ENCODE data around the gene ACSL5.
A peak's percentile ranks its signal among the peaks of the same experiment; 100 is the strongest.

The ACSL5 gene

GRCh38 chr10:112373912-112374338, at the start of gene ACSL5:
Gene ACSL5 (plus strand): TSS chr10:112374116. CDS start chr10:112394947, 20,831 bp downstream.
- H3K9ac ChIP-seq (ENCODE audit: low read length in 5 of 5), result peak within 1 kb of the TSS in 1 of 5 donors; percentile 93
- peaks cover 9 to 39% (median 32%) of the 10 kb centered on the region in 5 donors for H3K4me1 ChIP-seq (ENCODE audit: control insufficient read depth in 5 of 5, insufficient read depth in 5 of 5, low read length in 5 of 5)
- H3K9me3 ChIP-seq (ENCODE audit: control insufficient read depth in 5 of 5, low read length in 5 of 5), result no peaks in the 10 kb centered on the region
- H3K27me3 ChIP-seq (ENCODE audit: control insufficient read depth in 5 of 5, insufficient read depth in 4 of 5, low read length in 5 of 5), result no peaks in the 10 kb centered on the region
- H3K27ac ChIP-seq (ENCODE audit: low read depth, low read length), result peak within 1 kb of the TSS; percentile 83
- peak within 1 kb of the TSS in 2 of 5 donors; percentile 75 to 81 for H3K4me3 ChIP-seq (ENCODE audit: low read depth in 1 of 5, low read length in 5 of 5)
- H3K36me3 ChIP-seq (ENCODE audit: control insufficient read depth in 5 of 5, insufficient read depth in 5 of 5, low read length in 5 of 5), result no peaks in the 10 kb centered on the region

GRCh38 chr10:112327678-112328077, 46.2 kb upstream of the ACSL5 start:
- Histone ChIP-seq H3K36me3 (ENCODE audit: control insufficient read depth in 5 of 5, insufficient read depth in 5 of 5, low read length in 5 of 5) (no peaks in the 10 kb centered on the region), H3K4me3 (ENCODE audit: low read depth in 1 of 5, low read length in 5 of 5) (no peak overlapping the region), H3K9me3 (ENCODE audit: control insufficient read depth in 5 of 5, low read length in 5 of 5) (no peaks in the 10 kb centered on the region), H3K27me3 (ENCODE audit: control insufficient read depth in 5 of 5, insufficient read depth in 4 of 5, low read length in 5 of 5) (no peaks in the 10 kb centered on the region), H3K27ac (ENCODE audit: low read depth, low read length) (no peak overlapping the region), H3K9ac (ENCODE audit: low read length in 5 of 5) (no peak overlapping the region), H3K4me1 (ENCODE audit: control insufficient read depth in 5 of 5, insufficient read depth in 5 of 5, low read length in 5 of 5) (peaks cover 0 to 2% (median 0%) of the 10 kb centered on the region in 5 donors)

- Histone ChIP-seq H3K9me3 (ENCODE audit: control insufficient read depth in 5 of 5, low read length in 5 of 5) (no peaks in the 10 kb centered on the region), H3K9ac (ENCODE audit: low read length in 5 of 5) (no peak overlapping the region), H3K27ac (ENCODE audit: low read depth, low read length) (no peak overlapping the region), H3K36me3 (ENCODE audit: control insufficient read depth in 5 of 5, insufficient read depth in 5 of 5, low read length in 5 of 5) (no peaks in the 10 kb centered on the region), H3K4me3 (ENCODE audit: low read depth in 1 of 5, low read length in 5 of 5) (no peak overlapping the region), H3K4me1 (ENCODE audit: control insufficient read depth in 5 of 5, insufficient read depth in 5 of 5, low read length in 5 of 5) (peaks cover 0 to 2% (median 0%) of the 10 kb centered on the region in 5 donors), H3K27me3 (ENCODE audit: control insufficient read depth in 5 of 5, insufficient read depth in 4 of 5, low read length in 5 of 5) (peaks cover 0 to 6% (median 0%) of the 10 kb centered on the region in 5 donors)
Measured at GRCh38 chr10:112330162-112330561, 43.8 kb upstream of the ACSL5 start.

GRCh38 chr10:112330607-112331160, 43.2 kb upstream of the ACSL5 start:
- Histone ChIP-seq H3K36me3 (ENCODE audit: control insufficient read depth in 5 of 5, insufficient read depth in 5 of 5, low read length in 5 of 5) (no peaks in the 10 kb centered on the region), H3K4me1 (ENCODE audit: control insufficient read depth in 5 of 5, insufficient read depth in 5 of 5, low read length in 5 of 5) (peaks cover 0 to 2% (median 0%) of the 10 kb centered on the region in 5 donors), H3K4me3 (ENCODE audit: low read depth in 1 of 5, low read length in 5 of 5) (no peak overlapping the region), H3K9ac (ENCODE audit: low read length in 5 of 5) (no peak overlapping the region), H3K9me3 (ENCODE audit: control insufficient read depth in 5 of 5, low read length in 5 of 5) (no peaks in the 10 kb centered on the region), H3K27me3 (ENCODE audit: control insufficient read depth in 5 of 5, insufficient read depth in 4 of 5, low read length in 5 of 5) (peaks cover 0 to 6% (median 0%) of the 10 kb centered on the region in 5 donors), H3K27ac (ENCODE audit: low read depth, low read length) (no peak overlapping the region)

- Histone ChIP-seq H3K27ac (ENCODE audit: low read depth, low read length) (no peak overlapping the region), H3K9ac (ENCODE audit: low read length in 5 of 5) (no peak overlapping the region), H3K9me3 (ENCODE audit: control insufficient read depth in 5 of 5, low read length in 5 of 5) (no peaks in the 10 kb centered on the region), H3K36me3 (ENCODE audit: control insufficient read depth in 5 of 5, insufficient read depth in 5 of 5, low read length in 5 of 5) (no peaks in the 10 kb centered on the region), H3K4me3 (ENCODE audit: low read depth in 1 of 5, low read length in 5 of 5) (no peak overlapping the region), H3K27me3 (ENCODE audit: control insufficient read depth in 5 of 5, insufficient read depth in 4 of 5, low read length in 5 of 5) (peaks cover 0 to 6% (median 0%) of the 10 kb centered on the region in 5 donors), H3K4me1 (ENCODE audit: control insufficient read depth in 5 of 5, insufficient read depth in 5 of 5, low read length in 5 of 5) (peaks cover 0 to 2% (median 0%) of the 10 kb centered on the region in 5 donors)
Measured at GRCh38 chr10:112332022-112332421, 41.9 kb upstream of the ACSL5 start.

- H3K27ac ChIP-seq (ENCODE audit: low read depth, low read length), result no peak overlapping the region
- H3K4me3 ChIP-seq (ENCODE audit: low read depth in 1 of 5, low read length in 5 of 5), result no peak overlapping the region
- no peak overlapping the region for H3K9ac ChIP-seq (ENCODE audit: low read length in 5 of 5)
- peaks cover 0 to 6% (median 0%) of the 10 kb centered on the region in 5 donors for H3K27me3 ChIP-seq (ENCODE audit: control insufficient read depth in 5 of 5, insufficient read depth in 4 of 5, low read length in 5 of 5)
- no peaks in the 10 kb centered on the region for H3K9me3 ChIP-seq (ENCODE audit: control insufficient read depth in 5 of 5, low read length in 5 of 5)
- H3K36me3 ChIP-seq (ENCODE audit: control insufficient read depth in 5 of 5, insufficient read depth in 5 of 5, low read length in 5 of 5), result no peaks in the 10 kb centered on the region
- H3K4me1 ChIP-seq (ENCODE audit: control insufficient read depth in 5 of 5, insufficient read depth in 5 of 5, low read length in 5 of 5), result peaks cover 0 to 2% (median 0%) of the 10 kb centered on the region in 5 donors
Measured at GRCh38 chr10:112332509-112333228, 41.2 kb upstream of the ACSL5 start.

GRCh38 chr10:112333452-112333851, 40.5 kb upstream of the ACSL5 start:
- H3K36me3 ChIP-seq (ENCODE audit: control insufficient read depth in 5 of 5, insufficient read depth in 5 of 5, low read length in 5 of 5), result no peaks in the 10 kb centered on the region
- H3K4me3 ChIP-seq (ENCODE audit: low read depth in 1 of 5, low read length in 5 of 5), result no peak overlapping the region
- peaks cover 0 to 6% (median 0%) of the 10 kb centered on the region in 5 donors for H3K27me3 ChIP-seq (ENCODE audit: control insufficient read depth in 5 of 5, insufficient read depth in 4 of 5, low read length in 5 of 5)
- no peaks in the 10 kb centered on the region for H3K9me3 ChIP-seq (ENCODE audit: control insufficient read depth in 5 of 5, low read length in 5 of 5)
- H3K4me1 ChIP-seq (ENCODE audit: control insufficient read depth in 5 of 5, insufficient read depth in 5 of 5, low read length in 5 of 5), result no peaks in the 10 kb centered on the region
- no peak overlapping the region for H3K9ac ChIP-seq (ENCODE audit: low read length in 5 of 5)
- H3K27ac ChIP-seq (ENCODE audit: low read depth, low read length), result no peak overlapping the region

- no peak overlapping the region for H3K9ac ChIP-seq (ENCODE audit: low read length in 5 of 5)
- H3K4me3 ChIP-seq (ENCODE audit: low read depth in 1 of 5, low read length in 5 of 5), result no peak overlapping the region
- H3K4me1 ChIP-seq (ENCODE audit: control insufficient read depth in 5 of 5, insufficient read depth in 5 of 5, low read length in 5 of 5), result no peaks in the 10 kb centered on the region
- H3K36me3 ChIP-seq (ENCODE audit: control insufficient read depth in 5 of 5, insufficient read depth in 5 of 5, low read length in 5 of 5), result no peaks in the 10 kb centered on the region
- no peak overlapping the region for H3K27ac ChIP-seq (ENCODE audit: low read depth, low read length)
- H3K9me3 ChIP-seq (ENCODE audit: control insufficient read depth in 5 of 5, low read length in 5 of 5), result no peaks in the 10 kb centered on the region
- H3K27me3 ChIP-seq (ENCODE audit: control insufficient read depth in 5 of 5, insufficient read depth in 4 of 5, low read length in 5 of 5), result peaks cover 0 to 6% (median 0%) of the 10 kb centered on the region in 5 donors
Measured at GRCh38 chr10:112335111-112335867, 38.6 kb upstream of the ACSL5 start.

- no peak overlapping the region for H3K4me3 ChIP-seq (ENCODE audit: low read depth in 1 of 5, low read length in 5 of 5)
- H3K36me3 ChIP-seq (ENCODE audit: control insufficient read depth in 5 of 5, insufficient read depth in 5 of 5, low read length in 5 of 5), result no peaks in the 10 kb centered on the region
- no peak overlapping the region for H3K9ac ChIP-seq (ENCODE audit: low read length in 5 of 5)
- H3K4me1 ChIP-seq (ENCODE audit: control insufficient read depth in 5 of 5, insufficient read depth in 5 of 5, low read length in 5 of 5), result no peaks in the 10 kb centered on the region
- no peaks in the 10 kb centered on the region for H3K9me3 ChIP-seq (ENCODE audit: control insufficient read depth in 5 of 5, low read length in 5 of 5)
- H3K27me3 ChIP-seq (ENCODE audit: control insufficient read depth in 5 of 5, insufficient read depth in 4 of 5, low read length in 5 of 5), result peaks cover 0 to 6% (median 0%) of the 10 kb centered on the region in 5 donors
- H3K27ac ChIP-seq (ENCODE audit: low read depth, low read length), result no peak overlapping the region
Measured at GRCh38 chr10:112335868-112336265, 38.0 kb upstream of the ACSL5 start.

Data from subcutaneous abdominal adipose tissue (tissue), 5 donors.